ENCODE measurements around the gene RAPSN. TPM values are rescaled to one million over a fixed set of nuclear protein-coding genes. Genes with fewer than 3 reads are reported as not detected.

RAPSN gene
- total RNA-seq, 2 donors from 2014 or later: not detected

GRCh38 chr11:47415091-47415854 is 33.7 kb downstream of the RAPSN start:
- intact Hi-C loops (cut with DNase I): no loop called here
- Histone ChIP-seq H3K4me1 (peaks cover 14% of the 10 kb centered on the region), H3K36me3 (replicated peaks in 1 of 2; ENCODE audit: insufficient read depth in 1 of 2, low read depth in 2 of 2) (peaks cover 12 to 15% of the 10 kb centered on the region in 2 donors), H3K9me3 (no peaks in the 10 kb centered on the region), H3K27me3 (no peaks in the 10 kb centered on the region), H3K4me3 (no peak overlapping the region), H3K27ac (peak overlapping the region; percentile 65 to 89 (median 79))
- ATAC-seq (no peak), DNase-seq (no peak)
- TF ChIP-seq POLR2A (IDR thresholded peaks at IDR 0.05) (no peak), CTCF (IDR thresholded peaks at IDR 0.05) (no peak)
- WGBS, 2 donors: 84 to 94% methylated on average over 19 to 29 of the region's 31 CpGs

DNA sequence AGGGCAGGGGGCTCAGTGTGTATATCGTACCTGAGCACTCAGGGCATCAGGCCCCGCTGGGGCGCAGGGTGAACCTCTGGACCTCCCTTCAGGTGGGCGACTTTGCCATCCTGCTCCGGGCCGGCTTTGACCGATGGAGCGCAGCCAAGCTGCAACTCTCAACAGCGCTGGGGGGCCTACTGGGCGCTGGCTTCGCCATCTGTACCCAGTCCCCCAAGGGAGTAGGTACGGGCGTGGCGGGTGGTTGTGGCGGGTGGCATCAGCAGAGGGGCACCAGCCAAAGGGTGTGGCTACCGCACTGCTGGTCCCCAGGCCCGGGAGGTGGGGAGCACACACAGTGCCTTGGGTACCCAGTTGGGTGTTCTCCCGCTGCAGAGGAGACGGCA is 34.3 kb downstream of the RAPSN start:
- H3K4me1 ChIP-seq: peaks cover 20% of the 10 kb centered on the region
- no peak overlapping the region for H3K4me3 ChIP-seq
- peaks cover 7 to 9% of the 10 kb centered on the region in 2 donors for H3K36me3 ChIP-seq (replicated peaks in 1 of 2; ENCODE audit: insufficient read depth in 1 of 2, low read depth in 2 of 2)
- peak overlapping the region in 1 of 4 donors; percentile 15 for H3K27ac ChIP-seq
- no peaks in the 10 kb centered on the region for H3K9me3 ChIP-seq
- no peaks in the 10 kb centered on the region for H3K27me3 ChIP-seq
- 95% methylated on average over 16 of the region's 19 CpGs; no CpG with 5 or more reads in 1 of the 2 donors for WGBS, 2 donors
- DNase-seq: no peak
- no peak for ATAC-seq
- TF ChIP-seq CTCF (IDR thresholded peaks at IDR 0.05): no peak
- TF ChIP-seq POLR2A (IDR thresholded peaks at IDR 0.05): no peak
- intact Hi-C loops (cut with DNase I): no loop called here

GRCh38 chr11:47413908-47414684 is 34.8 kb downstream of the RAPSN start:
- no peaks in the 10 kb centered on the region for H3K9me3 ChIP-seq
- H3K27ac ChIP-seq: peak overlapping the region in 2 of 4 donors; percentile 11 to 15
- DNase-seq (peak in 1 of 4 donors; percentile 60), ATAC-seq (no peak)
- no peaks in the 10 kb centered on the region for H3K27me3 ChIP-seq
- peaks cover 5 to 9% of the 10 kb centered on the region in 2 donors for H3K36me3 ChIP-seq (replicated peaks in 1 of 2; ENCODE audit: insufficient read depth in 1 of 2, low read depth in 2 of 2)
- no peak overlapping the region for H3K4me3 ChIP-seq
- TF ChIP-seq POLR2A (IDR thresholded peaks at IDR 0.05) (no peak), CTCF (IDR thresholded peaks at IDR 0.05) (no peak)
- intact Hi-C loops (cut with DNase I): no loop called here
- 85 to 88% methylated on average over 16 of the region's 16 CpGs for WGBS, 2 donors
- peaks cover 26% of the 10 kb centered on the region for H3K4me1 ChIP-seq

- DNase-seq (no peak), ATAC-seq (no peak)
- WGBS, 2 donors: 88 to 92% methylated on average over 9 to 13 of the region's 13 CpGs
- H3K4me1 ChIP-seq: peaks cover 30% of the 10 kb centered on the region
- TF ChIP-seq CTCF (IDR thresholded peaks at IDR 0.05) (no peak), POLR2A (IDR thresholded peaks at IDR 0.05) (no peak)
- H3K27ac ChIP-seq: no peak overlapping the region
- no peak overlapping the region for H3K4me3 ChIP-seq
- peaks cover 0 to 1% of the 10 kb centered on the region in 2 donors for H3K36me3 ChIP-seq (replicated peaks in 1 of 2; ENCODE audit: insufficient read depth in 1 of 2, low read depth in 2 of 2)
- no peaks in the 10 kb centered on the region for H3K9me3 ChIP-seq
- intact Hi-C loops (cut with DNase I): no loop called here
- H3K27me3 ChIP-seq: no peaks in the 10 kb centered on the region
These were observed 35.6 kb downstream of the RAPSN start for GRCh38 chr11:47413351-47413750.

All from body of pancreas (tissue), 4 donors.